ENCODE measurements around the gene GXYLT2.

DNA sequence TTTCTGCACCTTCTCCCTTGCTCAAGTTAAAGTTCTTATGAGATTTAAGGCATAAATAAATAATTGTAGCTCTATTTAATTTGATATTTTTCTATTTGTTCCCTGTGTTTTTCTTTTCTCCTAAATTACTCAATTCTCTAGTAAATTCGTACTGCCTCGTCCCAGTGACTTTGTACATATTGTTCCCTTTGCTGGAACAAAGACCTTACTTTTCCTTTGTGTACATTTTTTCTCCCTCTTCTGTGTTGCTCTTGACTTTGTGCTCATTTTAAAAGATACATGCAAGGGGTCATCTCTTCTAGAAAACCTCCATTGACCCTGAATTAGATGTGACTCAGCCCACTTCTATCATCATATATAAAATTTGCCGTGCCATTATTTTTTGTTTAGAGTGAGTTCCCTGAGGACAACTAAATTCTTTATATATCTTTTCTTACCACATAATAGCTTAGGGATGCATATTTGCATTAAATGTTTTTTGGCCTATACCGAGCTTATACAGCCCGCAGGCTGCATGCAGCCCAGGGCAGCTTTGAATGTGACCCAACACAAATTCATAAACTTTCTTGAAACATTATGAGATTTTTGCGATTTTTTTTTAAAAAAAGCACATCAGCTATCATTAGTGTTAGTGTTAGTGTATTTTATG lies 138.4 kb downstream of the GXYLT2 start:
- no peak for TF ChIP-seq POLR2AphosphoS5 (IDR thresholded peaks at IDR 0.05)
- TF ChIP-seq POLR2A (IDR thresholded peaks at IDR 0.05), result no peak

All from prostate gland (tissue), 1 donor.